Keratinocyte (primary cell): ENCODE results near the gene TNNT1. TPM values are rescaled to one million over a fixed set of nuclear protein-coding genes. Genes with fewer than 3 reads are reported as not detected.
A peak's percentile ranks its signal among the peaks of the same experiment; 100 is the strongest.

Experiments used
- DNase-seq: peaks from one replicate; pipeline ENCODE4 v3.0.0-alpha.2; 2011; ENCODE audit warnings: low read depth, missing footprints, low spot score
- FAIRE-seq: peaks from 2 replicates; lab custom pipeline; 2011; peaks lifted over from hg19 to GRCh38; lab: Jason Lieb, UNC
- H2AFZ ChIP-seq: 2 replicates; pipeline ENCODE4 v1.6.0; 2012; ENCODE audit warnings: low read length, control low read depth, inconsistent platforms; ENCODE audit not compliant: control insufficient read depth
- H3K27ac ChIP-seq: 2 replicates; pipeline ENCODE4 v1.5.1; 2011; ENCODE audit warnings: low read length; ENCODE audit not compliant: control insufficient read depth, insufficient read depth
- H3K27me3 ChIP-seq: 3 replicates; pipeline ENCODE4 v1.6.0; 2011; ENCODE audit warnings: low read length; ENCODE audit not compliant: control insufficient read depth, insufficient read depth; ENCODE audit errors: extremely low read depth
- H3K36me3 ChIP-seq, 2 experiments: 2 replicates in 1 of 2; 3 replicates in 1 of 2; pipeline ENCODE4 v1.5.1; 2011; ENCODE audit warnings: low read length in 2 of 2, mild to moderate bottlenecking in 1 of 2; ENCODE audit not compliant: control insufficient read depth in 2 of 2, insufficient read depth in 2 of 2; ENCODE audit errors: extremely low read depth in 1 of 2
- H3K4me1 ChIP-seq: 3 replicates; pipeline ENCODE4 v1.5.1; 2011; ENCODE audit warnings: low read length; ENCODE audit not compliant: control insufficient read depth, insufficient read depth; ENCODE audit errors: extremely low read depth
- H3K4me2 ChIP-seq: 3 replicates; pipeline ENCODE4 v1.6.0; 2011; ENCODE audit warnings: low read depth, low read length; ENCODE audit not compliant: control insufficient read depth, insufficient read depth; ENCODE audit errors: extremely low read depth
- H3K4me3 ChIP-seq, 3 experiments: fragments of 200-600 bp in 1 of 3; sonication (generic) in 1 of 3; 2 replicates in 2 of 3; 3 replicates in 1 of 3; pipeline ENCODE4 v1.5.1; 2011 to 2016; ENCODE audit warnings: low read length in 3 of 3, mild to moderate bottlenecking in 3 of 3, control low read depth in 2 of 3, inconsistent platforms in 1 of 3, low read depth in 1 of 3, mixed read lengths in 1 of 3, mixed run types in 1 of 3, moderate library complexity in 1 of 3; ENCODE audit not compliant: control insufficient read depth in 2 of 3, insufficient read depth in 2 of 3; ENCODE audit errors: extremely low read depth in 1 of 3
- H3K79me2 ChIP-seq: 2 replicates; pipeline ENCODE4 v1.6.0; 2012; ENCODE audit warnings: low read length; ENCODE audit not compliant: control insufficient read depth, insufficient read depth
- H3K9ac ChIP-seq: 3 replicates; pipeline ENCODE4 v1.6.0; 2011; ENCODE audit warnings: low read length; ENCODE audit not compliant: control insufficient read depth, insufficient read depth; ENCODE audit errors: extremely low read depth
- H3K9me1 ChIP-seq: 3 replicates; pipeline ENCODE4 v1.6.0; 2011; ENCODE audit warnings: low read length; ENCODE audit not compliant: control insufficient read depth, insufficient read depth; ENCODE audit errors: extremely low read depth
- H3K9me3 ChIP-seq: 2 replicates; pipeline ENCODE4 v1.5.1; 2012; ENCODE audit warnings: low read depth, low read length; ENCODE audit not compliant: control insufficient read depth
- H4K20me1 ChIP-seq: 3 replicates; pipeline ENCODE4 v1.6.0; 2011; ENCODE audit warnings: low read length; ENCODE audit not compliant: control insufficient read depth, insufficient read depth; ENCODE audit errors: extremely low read depth
- EZH2 ChIP-seq: IDR thresholded peaks from one replicate; pipeline ENCODE4 v1.6.1; 2012; ENCODE audit warnings: inconsistent platforms, mild to moderate bottlenecking, low read length, moderate library complexity
- dilution Hi-C: fragments of 300-500 bp; cut with MboI; formaldehyde crosslinking; loops from one replicate; pipeline ENCODE4 v1.7.0; 2020; ENCODE audit warnings: low sequenced_read_pairs; ENCODE audit not compliant: extremely low pct_ligation_motif_present
- polyA plus RNA-seq, 5 experiments: library from polyadenylated mRNA; depleted of rRNA in 3 of 5; stranded (reverse) in 3 of 5; stranded (forward) in 1 of 5; unstranded in 1 of 5; fragments of >200 nt; gene quantifications; 1 replicate in 1 of 5; 2 replicates in 3 of 5; 3 replicates in 1 of 5; pipeline versions ENCODE4 v1.2.1 to v1.2.3, GENCODE V29; 2011 to 2012; ENCODE audit warnings: missing spikeins in 2 of 5, low read depth in 1 of 5, low replicate concordance in 1 of 5
- TF ChIP-seq, protein P1 (sequence below), 3 experiments: IDR thresholded peaks in 1 of 3; conservative IDR thresholded peaks in 1 of 3; optimal IDR thresholded peaks in 1 of 3; 2 replicates in 2 of 3; 3 replicates in 1 of 3; pipeline versions ENCODE3 to v1.5.1; 2011; ENCODE audit warnings: low read length in 3 of 3, mild to moderate bottlenecking in 3 of 3, moderate library complexity in 2 of 3, control low read depth in 1 of 3, inconsistent platforms in 1 of 3; ENCODE audit not compliant: insufficient read depth in 2 of 3; ENCODE audit errors: extremely low read depth in 1 of 3

Gene TNNT1
- polyA plus RNA-seq, 1 donor (not counting 4 experiments of a cell fraction or from before 2014, with no cell fraction given): 99.6 TPM

DNA sequence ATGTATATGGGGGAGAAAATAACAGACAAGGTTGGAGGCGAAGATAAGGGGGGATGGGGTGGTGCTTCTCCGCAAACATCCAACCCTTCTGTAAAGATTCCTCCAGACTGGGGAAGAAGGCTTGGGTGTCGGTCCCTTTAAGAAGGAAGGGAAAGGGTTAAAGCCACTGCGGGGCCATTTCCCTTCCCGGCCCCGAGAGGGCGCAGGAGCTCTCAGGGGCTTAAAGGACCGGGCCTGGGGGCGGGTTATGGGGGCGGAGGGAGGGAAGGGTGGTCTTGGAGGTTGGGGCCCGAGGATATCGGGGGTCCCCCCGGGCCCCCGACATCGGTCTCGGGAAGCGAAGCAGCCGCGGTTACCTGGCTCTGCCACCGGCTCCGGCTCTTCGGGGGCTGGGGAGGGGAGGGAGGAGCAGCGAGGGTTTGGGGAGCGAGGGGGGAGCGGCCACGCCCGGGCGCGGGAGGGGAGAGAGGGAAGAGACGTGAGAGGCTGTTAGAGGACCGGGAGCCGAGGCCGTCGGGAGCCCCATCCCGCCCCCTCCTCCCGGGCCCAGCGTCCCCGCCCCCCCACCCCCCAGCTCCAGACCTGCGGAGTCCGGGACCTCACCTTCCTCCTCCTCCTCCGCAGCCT, 2.8 kb downstream of the TNNT1 start:
- Histone ChIP-seq H3K27me3 (no peaks in the 10 kb centered on the region), H3K4me3 (peak overlapping the region; percentile 63 to 78 (median 66)), H3K4me1 (peaks cover 2% of the 10 kb centered on the region), H3K4me2 (peak overlapping the region; percentile 71), H3K9me1 (no peaks in the 10 kb centered on the region), H3K9ac (peak overlapping the region; percentile 44), H4K20me1 (no peaks in the 10 kb centered on the region), H3K27ac (no peak overlapping the region), H3K79me2 (no peaks in the 10 kb centered on the region), H3K36me3 (no peaks in the 10 kb centered on the region), H2AFZ (peak overlapping the region; percentile 68), H3K9me3 (no peaks in the 10 kb centered on the region)
- FAIRE-seq (no peak), DNase-seq (no peak)
- dilution Hi-C loops: no loop called here
- TF ChIP-seq EZH2: no peak
- TF ChIP-seq, protein P1, sequence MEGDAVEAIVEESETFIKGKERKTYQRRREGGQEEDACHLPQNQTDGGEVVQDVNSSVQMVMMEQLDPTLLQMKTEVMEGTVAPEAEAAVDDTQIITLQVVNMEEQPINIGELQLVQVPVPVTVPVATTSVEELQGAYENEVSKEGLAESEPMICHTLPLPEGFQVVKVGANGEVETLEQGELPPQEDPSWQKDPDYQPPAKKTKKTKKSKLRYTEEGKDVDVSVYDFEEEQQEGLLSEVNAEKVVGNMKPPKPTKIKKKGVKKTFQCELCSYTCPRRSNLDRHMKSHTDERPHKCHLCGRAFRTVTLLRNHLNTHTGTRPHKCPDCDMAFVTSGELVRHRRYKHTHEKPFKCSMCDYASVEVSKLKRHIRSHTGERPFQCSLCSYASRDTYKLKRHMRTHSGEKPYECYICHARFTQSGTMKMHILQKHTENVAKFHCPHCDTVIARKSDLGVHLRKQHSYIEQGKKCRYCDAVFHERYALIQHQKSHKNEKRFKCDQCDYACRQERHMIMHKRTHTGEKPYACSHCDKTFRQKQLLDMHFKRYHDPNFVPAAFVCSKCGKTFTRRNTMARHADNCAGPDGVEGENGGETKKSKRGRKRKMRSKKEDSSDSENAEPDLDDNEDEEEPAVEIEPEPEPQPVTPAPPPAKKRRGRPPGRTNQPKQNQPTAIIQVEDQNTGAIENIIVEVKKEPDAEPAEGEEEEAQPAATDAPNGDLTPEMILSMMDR (optimal IDR thresholded peaks at IDR 0.05 in 1 of 3, IDR thresholded peaks at IDR 0.05 in 1 of 3, conservative IDR thresholded peaks at IDR 0.05 in 1 of 3; ENCODE audit: extremely low read depth in 1 of 3, insufficient read depth in 2 of 3, low read length in 3 of 3): peak; percentile 58 to 90 (median 74)

- Histone ChIP-seq H3K79me2 (no peaks in the 10 kb centered on the region), H3K4me3 (peak overlapping the region in 1 of 3 experiments; percentile 29), H3K27me3 (no peaks in the 10 kb centered on the region), H3K9me1 (no peaks in the 10 kb centered on the region), H3K9me3 (no peaks in the 10 kb centered on the region), H3K36me3 (no peaks in the 10 kb centered on the region), H3K4me2 (peak overlapping the region; percentile 22), H2AFZ (no peak overlapping the region), H3K4me1 (peaks cover 2% of the 10 kb centered on the region), H4K20me1 (no peaks in the 10 kb centered on the region), H3K27ac (no peak overlapping the region), H3K9ac (no peak overlapping the region)
- DNase-seq: no peak
- no peak for FAIRE-seq
- TF ChIP-seq, protein P1 (optimal IDR thresholded peaks at IDR 0.05 in 1 of 3, IDR thresholded peaks at IDR 0.05 in 1 of 3, conservative IDR thresholded peaks at IDR 0.05 in 1 of 3; ENCODE audit: extremely low read depth in 1 of 3, insufficient read depth in 2 of 3, low read length in 3 of 3): no peak
- no peak for TF ChIP-seq EZH2
- dilution Hi-C loops: no loop called here
These were observed 3.8 kb downstream of the TNNT1 start for GRCh38 chr19:55145232-55145631.
